Smooth muscle cell (in vitro differentiated cells): Measurements from ENCODE around the gene PPFIA4. TPM values are rescaled to one million over a fixed set of nuclear protein-coding genes. Genes with fewer than 3 reads are reported as not detected.

Experiments used
- DNase-seq: peaks from one replicate; lab custom pipeline; 2025; ENCODE audit not compliant: unreplicated experiment; lab: John Stamatoyannopoulos, UW
- H2AFZ ChIP-seq: fragments of 200-600 bp; sonication (generic); 2 replicates; pipeline ENCODE4 v1.6.0; 2016; ENCODE audit warnings: antibody characterized with exemption, low read depth, mild to moderate bottlenecking
- H3F3A ChIP-seq: fragments of 200-600 bp; sonication (generic); 2 replicates; pipeline ENCODE4 v1.6.0; 2017; ENCODE audit warnings: antibody characterized with exemption, low read depth
- H3K27ac ChIP-seq: fragments of 200-600 bp; sonication (generic); 2 replicates; pipeline ENCODE4 v1.5.1; 2016; ENCODE audit warnings: low read depth, mild to moderate bottlenecking
- H3K27me3 ChIP-seq: fragments of 200-600 bp; sonication (generic); 2 replicates; pipeline ENCODE4 v1.6.1; 2016; ENCODE audit warnings: low read depth, mild to moderate bottlenecking
- H3K36me3 ChIP-seq: fragments of 200-600 bp; sonication (generic); 2 replicates; pipeline ENCODE4 v1.5.1; 2016; ENCODE audit warnings: low read depth
- H3K4me1 ChIP-seq: fragments of 200-600 bp; sonication (generic); 2 replicates; pipeline ENCODE4 v1.5.1; 2016; ENCODE audit warnings: low read depth
- H3K4me2 ChIP-seq: fragments of 200-600 bp; sonication (generic); 2 replicates; pipeline ENCODE4 v1.6.0; 2016; ENCODE audit warnings: mild to moderate bottlenecking
- H3K4me3 ChIP-seq: fragments of 200-600 bp; sonication (generic); 2 replicates; pipeline ENCODE4 v1.5.1; 2016; ENCODE audit warnings: mild to moderate bottlenecking
- H3K79me2 ChIP-seq: fragments of 200-600 bp; sonication (generic); 2 replicates; pipeline ENCODE4 v1.6.0; 2016; ENCODE audit warnings: low read depth, mild to moderate bottlenecking
- H3K9ac ChIP-seq: fragments of 200-600 bp; sonication (generic); 2 replicates; pipeline ENCODE4 v1.6.0; 2016; ENCODE audit warnings: low read depth
- H3K9me3 ChIP-seq: fragments of 200-600 bp; sonication (generic); replicated peaks from 2 replicates; pipeline ENCODE4 v1.5.1; 2016; ENCODE audit warnings: low read depth
- H4K20me1 ChIP-seq: fragments of 200-600 bp; sonication (generic); 2 replicates; pipeline ENCODE4 v1.6.0; 2016; ENCODE audit warnings: low read depth
- WGBS: methylation state at CpG from one replicate; pipeline ENCODE4 v1.1.7; 2016; ENCODE audit warnings: low lambda C conversion rate; 5-methylcytosine and 5-hydroxymethylcytosine counted together
- polyA plus RNA-seq: library from polyadenylated mRNA; unstranded; fragments of >200 nt; fragmentation: Nextera tagmentation; extraction: Ambion mirVana; gene quantifications from 2 replicates; pipeline ENCODE4 v1.2.1, GENCODE V29; 2016
- total RNA-seq: library from RNA; depleted of rRNA; stranded (reverse); fragments of >200 nt; gene quantifications from 2 replicates; pipeline ENCODE4 v1.2.3, GENCODE V29; 2014
- TF ChIP-seq, protein P1 (sequence below): fragments of 200-600 bp; sonication (generic); IDR thresholded peaks from 2 replicates; pipeline ENCODE4 v1.5.1; 2017; ENCODE audit warnings: borderline replicate concordance, mild to moderate bottlenecking, antibody characterized with exemption; ENCODE audit not compliant: insufficient read depth, poor library complexity, severe bottlenecking

Gene PPFIA4
- total and polyA plus RNA-seq, 2 experiments from 2014 or later: 6.5 to 10.8 TPM

DNA sequence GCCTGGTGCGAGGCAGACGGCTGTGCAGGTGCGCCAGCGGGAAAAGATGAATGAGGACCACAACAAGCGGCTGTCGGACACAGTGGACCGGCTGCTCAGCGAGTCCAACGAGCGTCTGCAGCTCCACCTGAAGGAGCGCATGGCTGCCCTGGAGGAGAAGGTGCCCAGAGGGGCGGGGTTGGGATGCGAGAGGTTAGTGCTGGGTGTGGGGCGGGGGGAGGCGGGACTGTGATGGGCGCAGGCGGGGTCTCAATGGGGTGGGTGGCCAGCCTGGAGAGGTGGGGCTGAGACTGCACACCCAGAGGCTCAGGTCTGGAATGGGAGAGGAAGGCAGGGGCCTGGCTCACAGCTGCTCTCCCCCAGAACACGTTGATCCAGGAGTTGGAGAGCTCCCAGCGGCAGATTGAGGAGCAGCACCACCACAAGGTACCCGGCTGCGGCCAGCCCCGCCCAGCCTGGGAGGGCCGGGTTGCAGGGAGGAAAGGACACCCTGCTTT, 22.3 kb downstream of the PPFIA4 start:
- TF ChIP-seq, protein P1, sequence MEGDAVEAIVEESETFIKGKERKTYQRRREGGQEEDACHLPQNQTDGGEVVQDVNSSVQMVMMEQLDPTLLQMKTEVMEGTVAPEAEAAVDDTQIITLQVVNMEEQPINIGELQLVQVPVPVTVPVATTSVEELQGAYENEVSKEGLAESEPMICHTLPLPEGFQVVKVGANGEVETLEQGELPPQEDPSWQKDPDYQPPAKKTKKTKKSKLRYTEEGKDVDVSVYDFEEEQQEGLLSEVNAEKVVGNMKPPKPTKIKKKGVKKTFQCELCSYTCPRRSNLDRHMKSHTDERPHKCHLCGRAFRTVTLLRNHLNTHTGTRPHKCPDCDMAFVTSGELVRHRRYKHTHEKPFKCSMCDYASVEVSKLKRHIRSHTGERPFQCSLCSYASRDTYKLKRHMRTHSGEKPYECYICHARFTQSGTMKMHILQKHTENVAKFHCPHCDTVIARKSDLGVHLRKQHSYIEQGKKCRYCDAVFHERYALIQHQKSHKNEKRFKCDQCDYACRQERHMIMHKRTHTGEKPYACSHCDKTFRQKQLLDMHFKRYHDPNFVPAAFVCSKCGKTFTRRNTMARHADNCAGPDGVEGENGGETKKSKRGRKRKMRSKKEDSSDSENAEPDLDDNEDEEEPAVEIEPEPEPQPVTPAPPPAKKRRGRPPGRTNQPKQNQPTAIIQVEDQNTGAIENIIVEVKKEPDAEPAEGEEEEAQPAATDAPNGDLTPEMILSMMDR: no peak
- H3K27me3 ChIP-seq: no peaks in the 10 kb centered on the region
- WGBS: 80% methylated on average over 23 of the region's 23 CpGs
- peaks cover 6% of the 10 kb centered on the region for H3K4me1 ChIP-seq
- H3K27ac ChIP-seq: no peak overlapping the region
- H3F3A ChIP-seq: peaks cover 4% of the 10 kb centered on the region
- no peaks in the 10 kb centered on the region for H3K79me2 ChIP-seq
- no peak overlapping the region for H3K4me3 ChIP-seq
- no peak overlapping the region for H2AFZ ChIP-seq
- H3K9me3 ChIP-seq: no peaks in the 10 kb centered on the region
- no peaks in the 10 kb centered on the region for H3K36me3 ChIP-seq
- DNase-seq: no peak
- no peak overlapping the region for H3K9ac ChIP-seq
- no peak overlapping the region for H3K4me2 ChIP-seq
- H4K20me1 ChIP-seq: peaks cover 45% of the 10 kb centered on the region

DNA sequence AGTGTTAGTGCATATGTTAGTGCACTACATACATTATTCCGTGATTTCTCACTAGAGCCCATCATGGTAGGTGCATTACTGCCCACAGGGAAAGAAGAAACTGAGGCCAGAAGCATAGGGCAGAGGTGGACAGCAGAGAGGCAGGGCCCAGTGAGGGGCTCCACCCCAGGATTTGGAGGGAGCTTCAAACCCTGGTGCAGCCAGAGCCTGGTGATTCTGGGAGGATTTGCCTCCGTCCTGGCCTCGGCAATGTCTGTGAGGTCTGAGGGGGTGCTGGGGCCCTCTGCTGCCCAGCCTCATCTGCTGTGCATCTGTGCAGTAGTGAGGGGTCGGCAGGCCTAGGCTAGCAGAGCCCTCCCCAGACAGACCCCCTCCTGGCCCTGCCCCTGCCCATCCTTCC, 22.8 kb downstream of the PPFIA4 start:
- Histone ChIP-seq H3K4me3 (no peak overlapping the region), H3K27me3 (no peaks in the 10 kb centered on the region)
- WGBS: 90% methylated on average over 4 of the region's 4 CpGs

DNA sequence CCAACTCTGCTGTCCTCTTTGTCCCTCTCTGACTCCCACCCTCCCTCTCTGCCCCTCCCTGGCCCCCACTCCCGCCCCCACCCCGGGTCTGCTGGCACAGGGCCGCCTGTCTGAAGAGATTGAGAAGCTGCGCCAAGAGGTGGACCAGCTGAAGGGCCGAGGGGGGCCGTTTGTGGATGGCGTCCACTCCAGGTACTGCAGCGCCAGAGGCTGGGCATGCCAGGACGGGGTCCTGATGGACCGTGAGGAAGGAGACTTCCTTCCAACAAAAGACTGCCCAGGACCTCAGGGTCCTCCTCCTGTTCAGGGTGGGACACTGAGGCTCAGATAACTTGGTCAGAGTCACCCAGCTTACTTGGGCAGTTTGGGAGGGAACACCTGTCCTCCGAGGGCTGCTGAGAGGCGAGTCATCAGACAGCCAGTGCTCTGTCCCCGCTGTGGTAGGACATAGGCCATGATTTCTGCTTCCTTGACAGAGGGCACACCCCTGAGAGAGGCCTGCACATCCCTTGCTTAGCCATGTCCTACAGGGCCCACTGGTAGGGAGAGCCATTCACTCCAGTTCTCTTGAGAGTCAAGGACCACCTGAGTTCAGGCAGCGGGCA, 23.4 kb downstream of the PPFIA4 start:
- Histone ChIP-seq H3K9me3 (no peaks in the 10 kb centered on the region), H3K9ac (no peak overlapping the region), H3K36me3 (no peaks in the 10 kb centered on the region), H4K20me1 (peaks cover 34% of the 10 kb centered on the region), H3K4me2 (no peak overlapping the region), H3K27me3 (no peaks in the 10 kb centered on the region), H2AFZ (no peak overlapping the region), H3K4me1 (peaks cover 6% of the 10 kb centered on the region), H3K27ac (no peak overlapping the region), H3K79me2 (no peaks in the 10 kb centered on the region), H3F3A (peaks cover 4% of the 10 kb centered on the region), H3K4me3 (no peak overlapping the region)
- TF ChIP-seq, protein P1: no peak
- no peak for DNase-seq
- 93% methylated on average over 7 of the region's 14 CpGs for WGBS

More for the DNA sequence above, 22.8 kb downstream of the PPFIA4 start:
- Histone ChIP-seq H3K4me1 (peaks cover 6% of the 10 kb centered on the region), H3K9ac (no peak overlapping the region), H3F3A (peaks cover 4% of the 10 kb centered on the region), H3K9me3 (no peaks in the 10 kb centered on the region), H2AFZ (no peak overlapping the region), H3K36me3 (no peaks in the 10 kb centered on the region), H3K79me2 (no peaks in the 10 kb centered on the region), H3K27ac (no peak overlapping the region), H4K20me1 (peaks cover 41% of the 10 kb centered on the region), H3K4me2 (no peak overlapping the region)
- no peak for DNase-seq
- TF ChIP-seq, protein P1: no peak

DNA sequence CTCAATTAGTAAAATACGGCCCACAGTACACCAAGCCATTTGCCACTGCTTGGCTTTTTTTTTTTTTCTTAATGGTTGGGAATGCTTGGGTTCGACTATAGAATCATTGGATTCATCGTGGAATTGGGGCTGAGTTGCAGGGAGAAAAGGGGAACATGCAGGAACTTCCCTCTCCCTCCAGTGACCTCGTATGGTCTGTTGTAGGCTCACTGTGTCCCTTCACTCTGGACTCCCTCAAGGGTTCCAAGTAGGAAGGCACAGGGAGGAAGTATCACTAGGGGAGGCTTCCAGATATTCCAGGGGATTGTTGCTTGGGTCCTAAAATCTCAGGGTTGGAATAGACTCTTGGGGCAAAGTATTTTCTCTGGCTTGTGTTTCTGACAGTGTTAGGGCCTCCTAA, 24.5 kb downstream of the PPFIA4 start:
- H3K4me3 ChIP-seq: no peak overlapping the region
- H3K9ac ChIP-seq: no peak overlapping the region
- no peaks in the 10 kb centered on the region for H3K79me2 ChIP-seq
- no peaks in the 10 kb centered on the region for H3K9me3 ChIP-seq
- peaks cover 23% of the 10 kb centered on the region for H4K20me1 ChIP-seq
- no peak overlapping the region for H3K27ac ChIP-seq
- no peaks in the 10 kb centered on the region for H3K36me3 ChIP-seq
- H3K27me3 ChIP-seq: no peaks in the 10 kb centered on the region
- no peak for DNase-seq
- TF ChIP-seq, protein P1: no peak
- peaks cover 4% of the 10 kb centered on the region for H3F3A ChIP-seq
- 93% methylated on average over 4 of the region's 4 CpGs for WGBS
- no peak overlapping the region for H2AFZ ChIP-seq
- no peak overlapping the region for H3K4me2 ChIP-seq
- peaks cover 10% of the 10 kb centered on the region for H3K4me1 ChIP-seq
